K562 (cell line): ENCODE measurements around the gene LSR. TPM values are rescaled to one million over a fixed set of nuclear protein-coding genes. Genes with fewer than 3 reads are reported as not detected.
A peak's percentile ranks its signal among the peaks of the same experiment; 100 is the strongest.

Experiments
- ATAC-seq: fragments of 200-7000 bp; cut with Tn5 transposase; 3 replicates; pipeline ENCODE4 v1.9.1; 2020; ENCODE audit warnings: moderate library complexity
- Bru-seq: library from RNA; stranded (reverse); fragments of 400-500 nt; gene quantifications from one replicate; lab custom pipeline; 2021; lab: Mats Ljungman, UMichigan
- BruChase-seq, 2 experiments: library from RNA; stranded (reverse); fragments of 400-500 nt; gene quantifications; one replicate each; lab custom pipeline; 2021; lab: Mats Ljungman, UMichigan
- BruUV-seq: library from RNA; stranded (reverse); fragments of 400-500 nt; replicated peaks from 2 replicates; lab custom pipeline; 2021; lab: Mats Ljungman, UMichigan
- CTCF ChIA-PET: fragments of 300-600 bp; formaldehyde crosslinking; extraction: SDS; loops from one replicate; lab custom pipeline; 2021; ENCODE audit warnings: low intra/inter-chr PET ratio; lab: Yijun Ruan, JAX
- POLR2A ChIA-PET: fragments of 300-600, 350-650 bp; sonication (Branson Sonifier 250); formaldehyde crosslinking; extraction: SDS; loops from one replicate; lab custom pipeline; 2021; ENCODE audit warnings: antibody characterized with exemption, inconsistent platforms; lab: Yijun Ruan, JAX
- DNase-seq, 4 experiments: peaks; one replicate each; pipeline versions ENCODE4 v3.0.0 to v3.0.0-alpha.2; 2011 to 2018; ENCODE audit warnings: low spot score in 3 of 4, mixed read lengths in 3 of 4; ENCODE audit errors: extremely low read depth in 1 of 4
- FAIRE-seq: peaks from 2 replicates; lab custom pipeline; 2011; peaks lifted over from hg19 to GRCh38; lab: Jason Lieb, UNC
- H2AFZ ChIP-seq: 2 replicates; pipeline ENCODE4 v1.6.0; 2011; ENCODE audit warnings: low read depth, low read length, control low read depth, inconsistent platforms
- H3K27ac ChIP-seq: fragments of 200-600 bp; 3 replicates; pipeline ENCODE4 v1.8.0; 2011; ENCODE audit warnings: low read depth, mild to moderate bottlenecking, control low read depth, inconsistent platforms, low read length, moderate library complexity, mixed read lengths; ENCODE audit errors: extremely low read depth
- H3K27me3 ChIP-seq, 2 experiments: fragments of 300-600 bp in 1 of 2; 2 replicates in 1 of 2; 3 replicates in 1 of 2; pipeline versions ENCODE4 v1.6.0 to v1.8.0; 2011; ENCODE audit warnings: inconsistent platforms in 2 of 2, low read length in 2 of 2, mild to moderate bottlenecking in 1 of 2, mixed read lengths in 1 of 2, moderate library complexity in 1 of 2; ENCODE audit not compliant: control insufficient read depth in 2 of 2, insufficient read depth in 2 of 2
- H3K36me3 ChIP-seq: fragments of 300-600 bp; 3 replicates; pipeline ENCODE4 v1.8.0; 2011; ENCODE audit warnings: mild to moderate bottlenecking, low read length, inconsistent platforms; ENCODE audit not compliant: control insufficient read depth, insufficient read depth
- H3K4me1 ChIP-seq, 2 experiments: fragments of 200-600 bp in 1 of 2; replicated peaks in 1 of 2; 2 replicates in 1 of 2; 3 replicates in 1 of 2; pipeline versions ENCODE4 v1.5.1 to v1.8.0; 2011; ENCODE audit warnings: inconsistent platforms in 2 of 2, low read length in 2 of 2, mild to moderate bottlenecking in 1 of 2, mixed read lengths in 1 of 2, moderate library complexity in 1 of 2; ENCODE audit not compliant: control insufficient read depth in 2 of 2, insufficient read depth in 2 of 2
- H3K4me2 ChIP-seq: 2 replicates; pipeline ENCODE4 v1.6.1; 2011; ENCODE audit warnings: low read length, control low read depth, inconsistent platforms, mixed read lengths; ENCODE audit not compliant: insufficient read depth
- H3K4me3 ChIP-seq: fragments of 200-600 bp; sonication (generic), shearing (Covaris generic); 2 replicates; pipeline ENCODE4 v1.5.1; 2016; ENCODE audit warnings: control low read depth, inconsistent platforms
- H3K79me2 ChIP-seq: fragments of 200-600 bp; 3 replicates; pipeline ENCODE4 v1.8.0; 2011; ENCODE audit warnings: low read length, inconsistent platforms; ENCODE audit not compliant: control insufficient read depth, insufficient read depth
- H3K9ac ChIP-seq, 2 experiments: 2 replicates each; pipeline versions ENCODE4 v1.6.0 to v1.6.1; 2011; ENCODE audit warnings: low read depth in 2 of 2, low read length in 2 of 2, control low read depth in 1 of 2, inconsistent platforms in 1 of 2, mild to moderate bottlenecking in 1 of 2, mixed read lengths in 1 of 2; ENCODE audit not compliant: insufficient read depth in 1 of 2
- H3K9me1 ChIP-seq: one replicate; pipeline ENCODE4 v1.6.0; 2011; ENCODE audit warnings: inconsistent platforms, mild to moderate bottlenecking, low read length, moderate library complexity; ENCODE audit not compliant: control insufficient read depth, insufficient read depth
- H3K9me3 ChIP-seq: replicated peaks from 2 replicates; pipeline ENCODE4 v1.5.1; 2011; ENCODE audit warnings: low read depth, low read length, inconsistent platforms; ENCODE audit not compliant: control insufficient read depth, insufficient read depth
- H4K20me1 ChIP-seq: replicated peaks from 2 replicates; pipeline ENCODE4 v1.6.1; 2011; ENCODE audit warnings: low read length, inconsistent platforms, mixed read lengths; ENCODE audit not compliant: control insufficient read depth, insufficient read depth
- BCLAF1 ChIP-seq, 2 experiments: fragments of 450-650 bp in 1 of 2; IDR thresholded peaks; 2 replicates each; pipeline ENCODE4 v1.6.1; 2011 to 2017; ENCODE audit warnings: low read depth in 2 of 2, antibody characterized with exemption in 1 of 2, borderline replicate concordance in 1 of 2, low read length in 1 of 2, mild to moderate bottlenecking in 1 of 2, mixed read lengths in 1 of 2; ENCODE audit not compliant: control insufficient read depth in 1 of 2
- GATA2 ChIP-seq: sonication (generic); formaldehyde crosslinking; IDR thresholded peaks from 2 replicates; pipeline ENCODE4 v1.4.0; 2020; ENCODE audit warnings: mild to moderate bottlenecking, missing genetic modification reagents
- MBD1 ChIP-seq: fragments of 250-450 bp; sonication (Bioruptor Pico); IDR thresholded peaks from 2 replicates; pipeline ENCODE4 v1.8.0; 2022; ENCODE audit warnings: inconsistent platforms
- PML ChIP-seq: IDR thresholded peaks from 2 replicates; pipeline ENCODE4 v1.6.1; 2012; ENCODE audit warnings: low read length, inconsistent platforms
- ZKSCAN3 ChIP-seq: fragments of 250-450 bp; sonication (Bioruptor Pico); IDR thresholded peaks from 2 replicates; pipeline ENCODE4 v1.4.0; 2020
- WGBS: fragments of 100-300 bp; shearing (Covaris generic); methylation state at CpG from one replicate; pipeline ENCODE4 v1.1.6; 2016; ENCODE audit warnings: low coverage, mixed read lengths; ENCODE audit not compliant: insufficient coverage; ENCODE audit errors: missing lambda C conversion rate; 5-methylcytosine and 5-hydroxymethylcytosine counted together
- in situ Hi-C: fragments of 300-500 bp; cut with MboI; formaldehyde crosslinking; loops from 4 replicates; pipeline ENCODE4 v1.15.0; 2018; ENCODE audit warnings: inconsistent platforms, mixed read lengths
- intact Hi-C: fragments of 100-400 bp; cut with micrococcal nuclease; formaldehyde crosslinking; loops from 2 replicates; pipeline ENCODE4 v1.14.2; 2022
- long read RNA-seq, 3 experiments: library from polyadenylated mRNA in 2 of 3; library from RNA in 1 of 3; unstranded in 2 of 3; stranded (forward) in 1 of 3; transcript quantifications; one replicate each; pipeline ENCODE4 v2.0.0, GENCODE V29; 2019 to 2022
- polyA minus RNA-seq, 3 experiments: library from RNA; depleted of rRNA, polyadenylated mRNA; stranded (reverse); fragments of >200 nt; gene quantifications; 2 replicates each; pipeline ENCODE4 v1.2.3, GENCODE V29; 2011
- polyA plus RNA-seq, 8 experiments: library from polyadenylated mRNA; depleted of rRNA in 4 of 8; stranded (reverse) in 5 of 8; unstranded in 3 of 8; fragments of >200 nt; fragmentation: Nextera tagmentation in 2 of 8; fragmentation: Illumina TruSeq in 1 of 8; extraction: Ambion mirVana in 2 of 8; extraction: Trizol in 1 of 8; gene quantifications; 2 replicates each; pipeline versions ENCODE4 v1.2.1 to v1.2.3, GENCODE V29; 2011 to 2014; ENCODE audit warnings: inconsistent platforms in 1 of 8, missing spikeins in 1 of 8
- total RNA-seq, 7 experiments: library from RNA; depleted of rRNA in 6 of 7; stranded (reverse); fragments of >200 nt in 6 of 7; fragmentation: Illumina TruSeq in 2 of 7; extraction: Trizol in 2 of 7; gene quantifications; 2 replicates each; pipeline versions ENCODE4 v1.2.1 to v1.2.3, GENCODE V29; 2011 to 2021; ENCODE audit warnings: low replicate concordance in 1 of 7

LSR gene
- 30.2 and 123 TPM in 2 replicates for total RNA-seq (2011; cell fraction: chromatin; rRNA removed; ENCODE audit: low replicate concordance)
- 223 and 260 TPM in 2 replicates for total RNA-seq (2011; cell fraction: nucleolus; rRNA removed)
- total RNA-seq (2011; cell fraction: nucleoplasm; rRNA removed), result 130 and 145 TPM in 2 replicates
- total RNA-seq (2014; rRNA removed) (65.1 and 111 TPM in 2 replicates), total RNA-seq (2014; rRNA removed; fragmentation: Illumina TruSeq; extraction: Trizol) (10.1 and 11.3 TPM in 2 replicates), total RNA-seq (2015; rRNA removed; fragmentation: Illumina TruSeq; extraction: Trizol) (29.4 and 32.3 TPM in 2 replicates), total RNA-seq (2021) (83.3 and 87.9 TPM in 2 replicates), polyA plus RNA-seq (2011; rRNA removed) (19.6 and 42.8 TPM in 2 replicates), polyA plus RNA-seq (2014; fragmentation: Illumina TruSeq; extraction: Trizol) (28.0 and 61.6 TPM in 2 replicates), polyA plus RNA-seq (2014; fragmentation: Nextera tagmentation; extraction: Ambion mirVana) (under 1 TPM; 0.44 to 0.66 TPM), polyA plus RNA-seq (2014; rRNA removed) (39.4 and 47.4 TPM in 2 replicates), polyA minus RNA-seq (2011; rRNA and poly(A)+ RNA removed) (9.4 and 16.2 TPM in 2 replicates), Bru-seq, nascent RNA (percentile 82 among the genes with signal in this experiment), BruChase-seq, experiment 1, labeled RNA remaining after a 2-hour chase (percentile 74 among the genes with signal in this experiment), BruChase-seq, experiment 2, labeled RNA remaining after a 6-hour chase (percentile 75 among the genes with signal in this experiment)
- 24.5 and 85.7 TPM in 2 replicates for polyA plus RNA-seq (2011; cell fraction: cytosol; rRNA removed)
- polyA plus RNA-seq (2011; cell fraction: nucleus; rRNA removed), result 44.0 and 102 TPM in 2 replicates
- 77.8 and 93.6 TPM in 2 replicates for polyA plus RNA-seq (2012)
- polyA minus RNA-seq (2011; cell fraction: cytosol; rRNA and poly(A)+ RNA removed), result 87.6 and 93.3 TPM in 2 replicates
- 61.4 and 69.4 TPM in 2 replicates for polyA minus RNA-seq (2011; cell fraction: nucleus; rRNA and poly(A)+ RNA removed)
- long read RNA-seq, experiment 1, transcript LSR-203 (8 exons, 1,963 nt), result minor isoform, 32 of 456 reads
- long read RNA-seq, experiment 1, transcript LSR-212 (9 exons, 2,480 nt), result minor isoform, 23 of 456 reads
- long read RNA-seq, experiment 1, transcript LSR-202 (9 exons, 2,105 nt), result major isoform, 127 of 456 reads
- long read RNA-seq, experiment 1, transcript LSR-214 (10 exons, 2,274 nt), result minor isoform, 35 of 456 reads
- long read RNA-seq, experiment 1, partial matches to known transcripts, result 203 of 456 reads
- long read RNA-seq, experiment 1, other reads (novel, unspliced or antisense), result 35 of 456 reads
- long read RNA-seq, experiment 2, transcript LSR-214 (10 exons, 2,274 nt), result minor isoform, 8 of 136 reads
- long read RNA-seq, experiment 2, transcript LSR-212 (9 exons, 2,480 nt), result minor isoform, 11 of 136 reads
- long read RNA-seq, experiment 2, transcript LSR-202 (9 exons, 2,105 nt), result major isoform, 41 of 136 reads
- long read RNA-seq, experiment 2, transcript LSR-203 (8 exons, 1,963 nt), result minor isoform, 14 of 136 reads
- long read RNA-seq, experiment 2, partial matches to known transcripts, result 42 of 136 reads
- long read RNA-seq, experiment 2, other reads (novel, unspliced or antisense), result 19 of 136 reads
- long read RNA-seq, experiment 3, transcript LSR-202 (9 exons, 2,105 nt), result major isoform, 8 of 18 reads
- long read RNA-seq, experiment 3, partial matches to known transcripts, result 5 of 18 reads
- long read RNA-seq, experiment 3, other reads (novel, unspliced or antisense), result 2 of 18 reads

GRCh38 chr19:35248310-35249145 lies at the start of gene LSR:
Gene LSR, plus strand, starts transcription at chr19:35249002. Its CDS starts 21 bp downstream, at chr19:35249023.
- H3K9me1 ChIP-seq, result no peaks in the 10 kb centered on the region
- ChIA-PET CTCF (interaction anchor here (0.7 to 1.3 kb wide), 2 partner anchors 12 to 21 kb away, joined by 3 to 6 read pairs; partner anchors contain the start of gene USF2), POLR2A (no interaction called here)
- H3K9me3 ChIP-seq, result peaks cover 4% of the 10 kb centered on the region; the same call in 1 of the 2 replicates
- BruUV-seq, result no TSS peak
- H3K79me2 ChIP-seq, result peaks cover 33% of the 10 kb centered on the region
- intact Hi-C loops, result loop anchor here (2.0 to 5.0 kb wide), 4 partner anchors 28 to 96 kb away; partner anchors contain the start of gene FXYD5
- peak; percentile 95 to 97 (median 96) for DNase-seq
- ATAC-seq, result peak; percentile 93
- H4K20me1 ChIP-seq, result no peaks in the 10 kb centered on the region; the same call in 1 of the 2 replicates
- H3K9ac ChIP-seq, result peak within 1 kb of the TSS; percentile 81 to 92
- no peaks in the 10 kb centered on the region for H3K27me3 ChIP-seq
- peaks cover 31% of the 10 kb centered on the region; the same call in 2 of the 3 replicates for H3K36me3 ChIP-seq
- H2AFZ ChIP-seq, result peak within 1 kb of the TSS; percentile 99
- FAIRE-seq, result peak; percentile 84
- H3K27ac ChIP-seq, result peak within 1 kb of the TSS; percentile 96
- H3K4me3 ChIP-seq, result peak within 1 kb of the TSS; percentile 61
- in situ Hi-C loops, result no loop called here
- 0% methylated on average over 51 of the region's 69 CpGs for WGBS
- H3K4me2 ChIP-seq, result peak within 1 kb of the TSS; percentile 94
- H3K4me1 ChIP-seq, result peaks cover 17 to 30% of the 10 kb centered on the region in 2 experiments; a peak in 4 of 5 replicates
- no peak for TF ChIP-seq ZKSCAN3
- TF ChIP-seq GATA2 (CRISPR knock-in tag), result no peak
- TF ChIP-seq PML, result peak; percentile 40; the same call in 1 of the 2 replicates
- no peak for TF ChIP-seq MBD1 (CRISPR knock-in tag)
- peak; percentile 13 to 97; a peak in 2 of 4 replicates for TF ChIP-seq BCLAF1 (IDR thresholded peaks at IDR 0.05; ENCODE audit: borderline replicate concordance in 1 of 2, control insufficient read depth in 1 of 2, low read depth in 2 of 2, low read length in 1 of 2)
